NT2/D1 (cell line): Measurements from ENCODE around the gene LYPD3.

ENCODE experiments used
- DNase-seq: peaks from one replicate; pipeline ENCODE4 v3.0.0-alpha.2; 2011; ENCODE audit warnings: low read depth, low spot score
- H3K27me3 ChIP-seq: 2 replicates; pipeline ENCODE4 v1.6.0; 2011; ENCODE audit warnings: mild to moderate bottlenecking; ENCODE audit not compliant: insufficient read length, insufficient read depth
- H3K36me3 ChIP-seq: 2 replicates; pipeline ENCODE4 v1.6.1; 2011; ENCODE audit warnings: mild to moderate bottlenecking, low read length, mixed read lengths; ENCODE audit not compliant: insufficient read depth, insufficient read length
- H3K4me1 ChIP-seq: 2 replicates; pipeline ENCODE4 v1.5.1; 2011; ENCODE audit not compliant: insufficient read depth, insufficient read length
- H3K4me3 ChIP-seq: 2 replicates; pipeline ENCODE4 v1.5.1; 2011; ENCODE audit warnings: low read depth; ENCODE audit not compliant: insufficient read length
- H3K9ac ChIP-seq: 2 replicates; pipeline ENCODE4 v1.6.0; 2011; ENCODE audit warnings: low read depth; ENCODE audit not compliant: insufficient read length
- H3K9me3 ChIP-seq: 2 replicates; pipeline ENCODE4 v1.5.1; 2011; ENCODE audit warnings: mild to moderate bottlenecking, low read length; ENCODE audit not compliant: insufficient read depth
- SUZ12 ChIP-seq: IDR thresholded peaks from 2 replicates; pipeline ENCODE4 v1.6.1; 2011; ENCODE audit not compliant: insufficient read length, insufficient read depth; ENCODE audit errors: extremely low read depth
- YY1 ChIP-seq: IDR thresholded peaks from 2 replicates; pipeline ENCODE4 v1.6.1; 2011; ENCODE audit not compliant: insufficient read length, insufficient read depth
- ZNF274 ChIP-seq: IDR thresholded peaks from 2 replicates; pipeline ENCODE4 v1.6.1; 2011; ENCODE audit warnings: mild to moderate bottlenecking, low read depth, low read length

The LYPD3 gene

DNA sequence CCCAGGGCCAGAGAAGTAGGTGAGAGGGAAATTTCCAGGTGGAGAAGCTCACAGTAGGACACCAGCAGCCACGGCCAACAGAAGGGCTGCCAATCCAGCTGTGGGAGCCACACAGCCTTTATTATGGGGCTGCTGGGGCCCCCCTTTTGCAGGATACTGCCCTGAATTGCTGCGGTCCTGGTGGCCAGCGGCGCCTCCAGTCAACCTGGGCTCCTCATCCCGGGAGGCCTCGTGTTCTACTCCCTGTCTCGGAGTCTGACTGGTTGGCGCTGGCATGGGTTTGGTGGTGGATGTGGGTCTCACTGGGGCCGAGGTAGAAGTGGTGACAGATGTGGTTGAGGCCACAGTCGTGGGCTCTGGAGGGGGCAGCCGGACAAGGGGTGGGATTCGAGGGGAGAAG is 4.1 kb downstream of the LYPD3 start:
- Histone ChIP-seq H3K27me3 (peaks cover 28% of the 10 kb centered on the region), H3K36me3 (no peaks in the 10 kb centered on the region), H3K9ac (no peak overlapping the region), H3K4me3 (no peak overlapping the region), H3K9me3 (no peaks in the 10 kb centered on the region), H3K4me1 (no peaks in the 10 kb centered on the region)
- no peak for DNase-seq
- TF ChIP-seq YY1 (no peak), SUZ12 (no peak), ZNF274 (no peak)

DNA sequence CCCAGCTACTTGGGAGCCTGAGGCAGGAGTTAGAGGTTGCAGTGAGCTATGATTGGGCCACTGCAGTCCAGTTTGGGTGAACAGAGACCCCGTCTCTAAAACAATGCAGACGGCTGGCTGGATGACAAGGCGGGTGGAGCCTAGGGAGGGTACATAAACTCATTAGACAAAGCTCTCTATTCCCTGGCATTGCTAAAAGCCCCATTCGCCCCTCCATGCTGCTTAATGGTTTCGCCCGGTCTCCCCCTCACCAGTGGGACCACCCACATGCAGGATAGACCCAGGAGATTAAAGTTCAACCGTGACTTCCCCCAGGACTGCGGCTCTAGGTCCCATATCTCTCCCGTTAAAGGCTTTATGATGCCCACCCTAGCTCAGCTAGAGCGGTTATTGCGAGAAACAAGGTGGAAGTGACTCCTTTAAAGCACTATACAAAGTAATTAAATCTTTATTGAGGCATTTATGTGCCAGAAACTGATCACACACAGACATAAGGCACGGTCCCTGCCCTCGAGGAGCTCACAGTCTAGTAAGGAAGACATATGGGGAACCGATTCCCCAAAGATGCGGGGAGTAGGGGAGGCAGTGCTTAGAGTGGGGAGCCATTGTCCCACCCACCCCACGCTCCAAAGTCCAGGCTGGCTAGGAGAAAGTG is 4.9 kb downstream of the LYPD3 start:
- Histone ChIP-seq H3K9me3 (no peaks in the 10 kb centered on the region), H3K36me3 (no peaks in the 10 kb centered on the region), H3K4me3 (no peak overlapping the region), H3K27me3 (peaks cover 21% of the 10 kb centered on the region), H3K9ac (no peak overlapping the region), H3K4me1 (no peaks in the 10 kb centered on the region)
- no peak for DNase-seq
- no peak for TF ChIP-seq ZNF274
- no peak for TF ChIP-seq YY1
- no peak for TF ChIP-seq SUZ12

DNA sequence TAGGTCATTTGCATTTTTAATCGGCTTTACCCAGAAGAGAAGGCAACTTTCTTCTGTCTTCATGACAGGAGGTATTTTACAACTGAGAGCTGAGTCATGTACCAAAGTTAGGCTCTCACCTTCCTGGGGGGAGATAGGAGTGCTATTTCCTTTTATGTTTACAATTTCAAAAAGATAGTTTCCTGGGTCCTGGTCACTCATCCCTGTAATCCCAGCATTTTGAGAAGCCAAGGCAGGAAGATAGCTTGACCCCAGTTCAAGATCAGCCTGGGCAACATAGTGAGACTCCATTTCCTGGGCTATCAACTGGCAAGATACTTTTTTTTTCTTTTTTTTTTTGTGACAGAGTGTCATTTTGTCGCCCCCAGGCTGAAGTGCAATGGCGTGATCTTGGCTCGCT is 7.6 kb downstream of the LYPD3 start:
- Histone ChIP-seq H3K9me3 (no peaks in the 10 kb centered on the region; the same call in 1 of the 2 replicates), H3K27me3 (peaks cover 8% of the 10 kb centered on the region), H3K9ac (no peak overlapping the region), H3K36me3 (no peaks in the 10 kb centered on the region), H3K4me1 (no peaks in the 10 kb centered on the region), H3K4me3 (no peak overlapping the region)
- DNase-seq: no peak
- TF ChIP-seq YY1: no peak
- TF ChIP-seq ZNF274: no peak
- no peak for TF ChIP-seq SUZ12

DNA sequence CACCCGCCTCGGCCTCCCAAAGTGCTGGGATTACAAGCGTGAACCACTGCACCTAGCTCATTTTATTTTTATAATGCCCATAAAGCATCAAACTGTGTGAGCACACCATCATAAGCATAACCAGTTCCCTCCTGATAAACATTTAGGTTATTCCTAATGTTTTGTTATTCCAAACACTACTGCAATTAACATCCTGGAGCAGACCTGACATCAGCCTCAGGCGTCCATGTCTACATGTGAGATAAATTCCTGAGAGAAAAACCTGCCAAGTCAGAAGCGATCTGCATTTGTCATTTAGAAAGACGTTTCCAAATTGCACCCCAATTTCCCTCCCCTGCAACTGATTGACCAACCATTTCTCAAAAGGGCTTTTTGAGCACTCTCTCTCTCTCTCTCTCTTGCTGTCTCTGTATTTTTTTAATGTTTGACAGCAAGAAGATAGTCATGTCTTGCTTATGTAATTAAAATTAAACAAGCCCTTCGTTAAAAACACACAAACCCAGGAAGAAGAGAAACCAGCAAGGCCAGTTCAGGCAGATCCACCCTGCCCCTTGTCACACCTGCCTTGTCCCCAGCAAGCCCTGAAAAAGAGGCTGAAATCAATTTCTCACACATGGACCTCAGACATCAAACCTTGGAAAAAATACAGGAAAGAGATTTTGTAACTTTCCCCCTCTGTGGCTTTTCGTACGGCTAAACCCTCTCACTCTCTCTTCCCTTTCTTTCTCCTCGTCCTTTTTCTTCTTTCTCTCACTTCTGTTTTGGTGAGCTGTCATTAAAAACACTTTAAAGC is 9.9 kb downstream of the LYPD3 start:
- no peak for DNase-seq
- Histone ChIP-seq H3K4me1 (no peaks in the 10 kb centered on the region), H3K4me3 (no peak overlapping the region), H3K27me3 (no peaks in the 10 kb centered on the region), H3K9me3 (no peaks in the 10 kb centered on the region; the same call in 1 of the 2 replicates), H3K36me3 (no peaks in the 10 kb centered on the region), H3K9ac (no peak overlapping the region)
- TF ChIP-seq SUZ12: no peak
- TF ChIP-seq ZNF274: no peak
- no peak for TF ChIP-seq YY1

DNA sequence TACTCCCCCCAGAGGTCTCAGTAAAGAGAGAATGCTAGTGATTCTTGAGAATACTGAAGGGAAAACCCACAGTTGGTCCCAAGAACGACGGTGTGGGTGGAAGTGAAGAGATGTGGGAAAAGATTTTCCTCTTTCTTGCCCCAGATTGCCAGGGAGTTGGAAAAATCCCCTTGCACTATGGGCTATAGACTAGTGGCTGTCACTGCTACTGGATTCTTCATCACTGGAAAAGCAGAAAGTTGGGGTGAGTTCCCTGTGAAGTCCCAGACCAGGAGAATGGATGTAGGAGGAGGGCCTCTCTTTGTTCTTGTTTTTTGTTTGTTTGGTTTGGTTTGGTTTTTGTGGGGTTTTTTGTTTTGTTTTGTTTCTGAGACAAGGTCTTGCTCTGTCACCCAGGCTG is 11.4 kb downstream of the LYPD3 start:
- H3K4me3 ChIP-seq: no peak overlapping the region
- no peaks in the 10 kb centered on the region for H3K36me3 ChIP-seq
- no peak overlapping the region for H3K9ac ChIP-seq
- no peak for DNase-seq
- no peaks in the 10 kb centered on the region for H3K4me1 ChIP-seq
- H3K27me3 ChIP-seq: no peaks in the 10 kb centered on the region
- H3K9me3 ChIP-seq: no peaks in the 10 kb centered on the region; the same call in 1 of the 2 replicates
- TF ChIP-seq ZNF274 (no peak), SUZ12 (no peak), YY1 (no peak)

DNA sequence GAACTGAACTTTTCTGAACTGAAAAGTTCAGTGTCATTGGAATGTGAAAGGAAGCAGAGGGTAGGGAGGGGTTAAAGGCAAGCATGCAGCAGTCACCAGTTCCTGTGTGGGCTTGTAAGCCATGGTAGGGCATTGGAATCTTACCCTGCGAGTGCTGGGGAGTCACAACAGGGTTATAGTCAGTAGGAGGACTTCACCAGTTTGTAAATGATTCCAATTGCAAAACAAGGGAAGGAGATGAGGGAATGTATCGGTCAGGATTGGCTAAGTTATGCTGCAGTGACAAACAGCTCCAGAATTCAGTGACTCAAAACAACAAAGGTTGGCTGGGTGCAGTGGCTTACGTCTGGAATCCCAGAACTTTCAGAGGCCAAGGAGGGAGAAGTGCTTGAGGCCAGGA is 12.8 kb downstream of the LYPD3 start:
- H3K9ac ChIP-seq: no peak overlapping the region
- H3K9me3 ChIP-seq: no peaks in the 10 kb centered on the region; the same call in 1 of the 2 replicates
- H3K4me1 ChIP-seq: no peaks in the 10 kb centered on the region
- no peaks in the 10 kb centered on the region for H3K36me3 ChIP-seq
- TF ChIP-seq ZNF274: no peak
- no peak for TF ChIP-seq YY1
- TF ChIP-seq SUZ12: no peak
- no peaks in the 10 kb centered on the region for H3K27me3 ChIP-seq
- no peak overlapping the region for H3K4me3 ChIP-seq
- DNase-seq: no peak

DNA sequence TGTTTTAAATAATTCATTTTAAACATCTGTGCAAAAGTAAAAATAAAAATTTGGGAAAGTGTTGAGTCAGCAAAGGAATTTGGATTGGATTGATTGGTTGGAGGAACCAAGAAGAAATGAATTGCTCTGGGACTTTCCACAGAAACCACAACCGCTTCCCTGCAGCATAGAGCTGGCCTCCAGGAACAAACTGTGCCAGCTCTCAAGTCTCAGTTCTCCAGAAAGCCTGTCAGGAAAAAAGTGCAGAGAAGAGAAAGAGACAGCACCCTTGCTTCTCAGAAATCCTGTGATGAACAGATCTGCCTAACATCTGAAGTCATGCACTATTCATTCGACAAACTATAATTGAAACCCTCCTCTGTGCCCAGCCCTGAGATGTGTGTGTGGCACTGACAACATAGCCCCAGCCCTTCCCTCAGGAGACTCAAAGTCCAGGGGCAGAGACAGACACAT is 14.8 kb downstream of the LYPD3 start:
- DNase-seq: no peak
- no peaks in the 10 kb centered on the region; the same call in 1 of the 2 replicates for H3K9me3 ChIP-seq
- H3K9ac ChIP-seq: no peak overlapping the region
- no peaks in the 10 kb centered on the region for H3K4me1 ChIP-seq
- no peaks in the 10 kb centered on the region for H3K27me3 ChIP-seq
- no peak overlapping the region for H3K4me3 ChIP-seq
- no peak for TF ChIP-seq SUZ12
- TF ChIP-seq ZNF274: no peak
- no peak for TF ChIP-seq YY1
- no peaks in the 10 kb centered on the region for H3K36me3 ChIP-seq
